ENCODE data around the gene CDT1. TPM values are rescaled to one million over a fixed set of nuclear protein-coding genes. Genes with fewer than 3 reads are reported as not detected.
"Not testable (repeated sequence)": the region's sequence is repeated elsewhere in the genome, so short reads cannot be mapped to it uniquely, and the experiment has no call there.

Gene CDT1
- total RNA-seq, 1 donor = 7.8 TPM

GRCh38 chr16:88768071-88768783, 35.4 kb upstream of the CDT1 start:
- H3K4me3 ChIP-seq (ENCODE audit: low read depth, low read length) = peak overlapping the region; percentile 29
- TF ChIP-seq, protein P1, sequence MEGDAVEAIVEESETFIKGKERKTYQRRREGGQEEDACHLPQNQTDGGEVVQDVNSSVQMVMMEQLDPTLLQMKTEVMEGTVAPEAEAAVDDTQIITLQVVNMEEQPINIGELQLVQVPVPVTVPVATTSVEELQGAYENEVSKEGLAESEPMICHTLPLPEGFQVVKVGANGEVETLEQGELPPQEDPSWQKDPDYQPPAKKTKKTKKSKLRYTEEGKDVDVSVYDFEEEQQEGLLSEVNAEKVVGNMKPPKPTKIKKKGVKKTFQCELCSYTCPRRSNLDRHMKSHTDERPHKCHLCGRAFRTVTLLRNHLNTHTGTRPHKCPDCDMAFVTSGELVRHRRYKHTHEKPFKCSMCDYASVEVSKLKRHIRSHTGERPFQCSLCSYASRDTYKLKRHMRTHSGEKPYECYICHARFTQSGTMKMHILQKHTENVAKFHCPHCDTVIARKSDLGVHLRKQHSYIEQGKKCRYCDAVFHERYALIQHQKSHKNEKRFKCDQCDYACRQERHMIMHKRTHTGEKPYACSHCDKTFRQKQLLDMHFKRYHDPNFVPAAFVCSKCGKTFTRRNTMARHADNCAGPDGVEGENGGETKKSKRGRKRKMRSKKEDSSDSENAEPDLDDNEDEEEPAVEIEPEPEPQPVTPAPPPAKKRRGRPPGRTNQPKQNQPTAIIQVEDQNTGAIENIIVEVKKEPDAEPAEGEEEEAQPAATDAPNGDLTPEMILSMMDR (IDR thresholded peaks at IDR 0.05; ENCODE audit: insufficient read depth, low read depth, low read length) = no peak
- DNase-seq (ENCODE audit: low read depth) = peak; percentile 81

DNA sequence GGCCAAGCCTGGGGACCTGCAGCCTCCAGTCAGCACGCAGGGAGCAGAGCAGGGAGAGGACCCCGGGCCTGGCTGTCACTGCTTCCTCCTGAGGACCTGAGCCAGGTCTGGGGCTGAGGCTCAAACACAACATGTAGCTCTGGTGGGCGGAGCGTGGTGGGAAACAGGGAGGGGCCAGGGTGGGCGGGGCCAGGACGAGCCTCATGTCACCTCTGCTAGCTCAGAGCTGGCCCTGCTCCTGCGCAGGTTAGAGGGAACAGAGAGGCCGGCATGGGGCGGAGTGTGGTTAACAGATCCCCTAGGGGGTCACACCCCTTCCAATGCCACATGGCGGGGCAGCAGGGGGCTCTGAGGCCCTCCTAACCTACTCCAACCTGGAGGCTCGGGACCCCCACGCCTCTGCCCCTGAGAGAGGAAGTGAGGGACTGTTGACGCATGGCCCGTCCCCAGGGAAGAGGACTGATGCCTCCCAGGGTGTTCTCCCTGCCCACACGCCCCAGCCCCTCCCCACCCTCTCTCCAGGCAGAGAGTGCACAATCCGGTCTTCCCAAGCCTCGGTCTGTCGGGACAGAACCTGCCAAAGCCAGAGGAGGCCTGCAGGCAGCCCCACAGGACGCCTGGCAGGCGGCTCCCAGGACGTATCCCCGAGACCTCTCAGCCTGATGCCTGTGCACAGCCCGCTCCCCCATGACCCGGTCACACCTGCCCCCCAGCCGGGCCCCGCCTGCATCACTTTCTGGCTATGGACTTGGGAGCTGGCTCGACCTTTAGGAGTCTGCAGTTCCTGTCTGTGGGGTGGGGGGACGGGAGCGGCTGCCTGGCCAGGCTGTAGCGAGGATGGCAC, 33.8 kb upstream of the CDT1 start:
- H3K4me3 ChIP-seq (ENCODE audit: low read depth, low read length) = peak overlapping the region; percentile 51

GRCh38 chr16:88770461-88771293, 32.9 kb upstream of the CDT1 start:
- TF ChIP-seq, protein P1 (IDR thresholded peaks at IDR 0.05; ENCODE audit: insufficient read depth, low read depth, low read length) = no peak

More for the DNA sequence above, 33.8 kb upstream of the CDT1 start:
- TF ChIP-seq, protein P1 (IDR thresholded peaks at IDR 0.05; ENCODE audit: insufficient read depth, low read depth, low read length) = no peak
- DNase-seq (ENCODE audit: low read depth) = peak; percentile 50

DNA sequence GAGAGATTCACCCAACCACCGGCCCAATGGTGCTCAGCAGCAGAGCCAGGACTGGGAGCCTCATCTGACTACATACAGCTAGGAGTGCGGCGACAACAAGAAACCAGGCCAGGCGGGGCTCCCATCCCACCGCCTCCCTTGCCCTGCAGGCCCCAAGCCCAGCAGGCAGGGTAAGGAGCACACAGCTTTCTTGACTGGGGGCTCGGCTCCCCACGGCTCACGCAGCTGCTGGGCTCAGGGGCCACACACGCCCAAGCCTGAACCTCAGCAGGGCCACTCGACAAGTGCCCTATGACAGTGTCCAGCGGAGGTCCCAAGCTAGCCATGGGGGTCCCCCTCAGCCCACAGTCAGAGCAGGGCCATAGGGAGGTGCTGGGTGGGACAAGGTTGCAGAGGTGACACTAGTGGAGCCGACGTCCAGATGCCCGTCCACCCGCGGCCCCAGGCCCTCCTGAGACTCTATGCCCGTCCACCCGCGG, 32.3 kb upstream of the CDT1 start:
- DNase-seq (ENCODE audit: low read depth) = no peak
- peak overlapping the region; percentile 30 for H3K4me3 ChIP-seq (ENCODE audit: low read depth, low read length)
- TF ChIP-seq, protein P1 (IDR thresholded peaks at IDR 0.05; ENCODE audit: insufficient read depth, low read depth, low read length) = no peak

More at GRCh38 chr16:88770461-88771293, 32.9 kb upstream of the CDT1 start:
- peak; percentile 99 for DNase-seq (ENCODE audit: low read depth)
- H3K4me3 ChIP-seq (ENCODE audit: low read depth, low read length) = peak overlapping the region; percentile 51

- not testable (repeated sequence) for DNase-seq (ENCODE audit: low read depth); H3K4me3 ChIP-seq (ENCODE audit: low read depth, low read length)
Observed at GRCh38 chr16:88771781-88772180, 31.8 kb upstream of the CDT1 start.

DNA sequence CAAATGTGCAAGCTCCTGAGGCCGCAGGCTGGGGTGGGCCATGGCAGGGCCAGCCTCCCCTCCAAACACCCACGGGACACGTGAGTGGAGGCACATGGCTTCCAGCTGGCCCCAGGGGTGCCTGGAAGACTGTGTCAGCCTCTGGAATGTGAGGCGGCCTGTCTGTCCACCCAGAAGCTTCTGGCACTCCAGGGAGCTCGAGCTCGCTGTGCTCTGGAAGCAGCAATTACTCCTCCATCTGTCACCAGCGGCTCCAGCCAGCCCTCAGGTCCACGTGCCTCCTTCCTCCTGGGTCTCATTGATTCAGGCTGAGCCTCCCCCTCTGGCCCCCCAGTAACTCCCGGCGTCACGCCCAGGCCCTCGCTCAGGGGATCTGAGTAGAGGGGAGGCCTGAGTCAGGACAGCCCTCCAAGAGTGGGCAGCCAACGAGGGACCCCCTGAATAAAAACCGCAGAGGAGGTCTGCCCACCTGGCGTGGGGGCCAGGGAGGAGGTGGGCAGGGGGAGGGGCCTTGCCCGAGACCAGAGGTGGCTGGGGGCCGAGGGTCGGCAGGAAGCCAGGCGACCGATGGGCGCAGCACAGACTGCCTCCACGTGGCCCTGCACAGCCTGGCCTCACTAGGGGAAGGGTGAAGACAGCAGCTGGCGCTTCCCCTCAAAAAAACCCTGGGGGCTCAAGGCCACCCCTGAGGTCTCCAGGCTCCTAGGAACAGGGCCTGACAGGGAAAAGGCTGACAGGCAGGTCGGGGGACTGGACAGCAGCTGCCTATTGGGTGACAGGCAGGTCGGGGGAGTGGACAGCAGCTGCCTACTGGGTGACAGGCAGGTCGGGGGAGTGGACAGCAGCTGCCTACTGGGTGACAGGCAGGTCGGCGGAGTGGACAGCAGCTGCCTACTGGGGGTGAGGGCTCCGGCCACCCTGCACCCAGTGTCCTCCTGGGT, 30.4 kb upstream of the CDT1 start:
- TF ChIP-seq, protein P1 (IDR thresholded peaks at IDR 0.05; ENCODE audit: insufficient read depth, low read depth, low read length) = no peak
- peak overlapping the region; percentile 6 for H3K4me3 ChIP-seq (ENCODE audit: low read depth, low read length)
- peak; percentile 94 for DNase-seq (ENCODE audit: low read depth)

Measured in fibroblast of villous mesenchyme (primary cell).